GM12865 (cell line): Measurements from ENCODE around the gene TIGD4.
"Not testable (repeated sequence)": the region's sequence is repeated elsewhere in the genome, so short reads cannot be mapped to it uniquely, and the experiment has no call there.

Source experiments
- DNase-seq: peaks from one replicate; pipeline ENCODE4 v3.0.0; 2010; ENCODE audit warnings: low read depth
- H3K4me3 ChIP-seq: 2 replicates; pipeline ENCODE4 v1.5.1; 2011; ENCODE audit warnings: mild to moderate bottlenecking, low read depth, low read length, control low read depth
- CTCF ChIP-seq: IDR thresholded peaks from 2 replicates; pipeline ENCODE4 v1.5.1; 2011; ENCODE audit warnings: low read length, control low read depth, low read depth, inconsistent platforms; ENCODE audit not compliant: insufficient read depth; ENCODE audit errors: missing control alignments

The TIGD4 gene

GRCh38 chr4:152773953-152774352 is 5.6 kb downstream of the TIGD4 start:
- no peak overlapping the region for H3K4me3 ChIP-seq
- DNase-seq, result no peak
- TF ChIP-seq CTCF, result no peak

- no peak for TF ChIP-seq CTCF
- no peak for DNase-seq
- no peak overlapping the region for H3K4me3 ChIP-seq
Measured at GRCh38 chr4:152773339-152773738, 6.2 kb downstream of the TIGD4 start.

- peak; percentile 33 for DNase-seq
- TF ChIP-seq CTCF, result no peak
- H3K4me3 ChIP-seq, result no peak overlapping the region
Measured at GRCh38 chr4:152771741-152772533, 7.6 kb downstream of the TIGD4 start.

GRCh38 chr4:152765069-152765737 is 14.3 kb downstream of the TIGD4 start:
- not testable (repeated sequence) for DNase-seq, H3K4me3 ChIP-seq

- DNase-seq, result no peak
- H3K4me3 ChIP-seq, result no peak overlapping the region
- no peak for TF ChIP-seq CTCF
Measured at GRCh38 chr4:152763796-152764195, 15.7 kb downstream of the TIGD4 start.

- no peak for DNase-seq
- no peak overlapping the region for H3K4me3 ChIP-seq
- TF ChIP-seq CTCF, result no peak
Measured at GRCh38 chr4:152748619-152749018, 30.9 kb downstream of the TIGD4 start.

GRCh38 chr4:152747444-152747843 is 32.1 kb downstream of the TIGD4 start:
- TF ChIP-seq CTCF, result no peak
- DNase-seq, result no peak
- no peak overlapping the region for H3K4me3 ChIP-seq
